GM12872 (cell line): ENCODE results near the gene MACROD2.

Experiments used
- TF ChIP-seq, protein P1 (sequence below): IDR thresholded peaks from 3 replicates; pipeline ENCODE4 v1.5.1; 2011; ENCODE audit warnings: low read depth, mild to moderate bottlenecking, low read length, moderate library complexity; ENCODE audit not compliant: insufficient read depth

Gene MACROD2

DNA sequence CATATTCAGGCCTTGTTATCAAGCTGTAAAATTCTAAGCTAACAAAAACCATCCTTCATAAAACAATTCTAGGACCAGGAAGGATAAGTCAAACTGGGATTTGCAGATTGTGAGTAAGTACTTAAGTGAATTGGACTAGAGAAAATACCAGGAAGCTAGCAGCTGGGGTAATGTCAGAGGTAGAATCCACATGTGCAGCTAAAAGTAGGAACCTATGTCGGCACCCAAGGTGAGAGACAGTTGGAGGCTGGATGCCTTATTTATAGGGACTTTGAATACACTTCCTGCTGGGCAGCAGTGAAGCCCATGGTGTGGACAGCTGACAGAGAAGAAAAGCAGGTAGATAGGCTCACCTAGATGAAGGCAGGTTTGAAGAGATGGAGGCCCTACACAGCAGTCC lies 214.8 kb downstream of the MACROD2 start:
- TF ChIP-seq, protein P1, sequence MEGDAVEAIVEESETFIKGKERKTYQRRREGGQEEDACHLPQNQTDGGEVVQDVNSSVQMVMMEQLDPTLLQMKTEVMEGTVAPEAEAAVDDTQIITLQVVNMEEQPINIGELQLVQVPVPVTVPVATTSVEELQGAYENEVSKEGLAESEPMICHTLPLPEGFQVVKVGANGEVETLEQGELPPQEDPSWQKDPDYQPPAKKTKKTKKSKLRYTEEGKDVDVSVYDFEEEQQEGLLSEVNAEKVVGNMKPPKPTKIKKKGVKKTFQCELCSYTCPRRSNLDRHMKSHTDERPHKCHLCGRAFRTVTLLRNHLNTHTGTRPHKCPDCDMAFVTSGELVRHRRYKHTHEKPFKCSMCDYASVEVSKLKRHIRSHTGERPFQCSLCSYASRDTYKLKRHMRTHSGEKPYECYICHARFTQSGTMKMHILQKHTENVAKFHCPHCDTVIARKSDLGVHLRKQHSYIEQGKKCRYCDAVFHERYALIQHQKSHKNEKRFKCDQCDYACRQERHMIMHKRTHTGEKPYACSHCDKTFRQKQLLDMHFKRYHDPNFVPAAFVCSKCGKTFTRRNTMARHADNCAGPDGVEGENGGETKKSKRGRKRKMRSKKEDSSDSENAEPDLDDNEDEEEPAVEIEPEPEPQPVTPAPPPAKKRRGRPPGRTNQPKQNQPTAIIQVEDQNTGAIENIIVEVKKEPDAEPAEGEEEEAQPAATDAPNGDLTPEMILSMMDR: no peak

DNA sequence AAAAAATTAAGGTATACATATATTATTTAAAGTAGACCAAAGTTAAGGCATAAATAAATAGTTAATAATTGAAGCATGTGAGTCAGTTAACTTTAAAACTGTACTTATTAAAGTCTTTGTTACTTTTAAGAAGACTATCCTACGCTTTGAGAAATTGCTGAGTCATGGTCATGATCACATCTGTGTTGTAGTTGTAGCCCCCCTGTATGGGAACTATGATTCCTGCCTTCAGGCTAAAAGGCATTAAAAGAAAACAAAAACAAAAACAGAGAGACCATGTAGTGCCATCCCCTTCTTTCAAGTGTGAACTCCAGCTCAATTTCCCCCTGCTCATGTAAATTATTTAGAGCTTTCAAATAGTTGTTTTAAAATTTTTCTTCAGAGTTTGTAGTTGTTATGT lies 218.7 kb downstream of the MACROD2 start:
- TF ChIP-seq, protein P1: no peak

DNA sequence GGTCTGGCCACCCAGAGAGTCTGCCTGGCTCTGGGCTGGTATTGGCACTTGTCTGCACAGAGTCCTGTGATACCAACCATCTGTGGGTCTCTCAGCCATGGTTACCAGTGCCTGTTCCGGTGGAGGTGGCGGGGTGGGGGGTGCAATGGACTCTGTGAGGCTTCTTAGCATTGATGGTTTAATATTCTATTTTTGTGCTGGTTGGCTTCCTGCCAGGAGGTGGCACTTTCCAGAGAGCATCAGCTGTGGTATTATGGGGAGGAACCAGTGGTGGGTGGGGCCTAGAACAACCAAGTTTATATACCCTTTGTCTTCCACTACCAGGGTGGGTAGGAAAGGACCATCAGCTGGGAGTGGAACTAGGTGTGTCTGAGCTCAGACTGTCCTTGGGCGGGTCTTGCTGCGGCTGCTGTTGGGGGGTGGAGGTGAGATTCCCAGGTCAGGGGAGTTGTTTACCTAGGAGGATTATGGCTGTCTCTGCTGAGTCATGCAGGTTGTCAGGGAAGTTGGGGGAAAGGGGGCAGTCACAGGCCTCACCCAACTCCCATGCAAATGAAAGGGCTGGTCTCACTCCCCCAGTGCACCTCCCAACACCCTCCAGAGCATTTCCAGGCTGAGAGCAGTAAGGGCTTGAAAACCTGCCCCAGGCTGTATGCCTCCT lies 224.6 kb downstream of the MACROD2 start:
- TF ChIP-seq, protein P1: no peak

DNA sequence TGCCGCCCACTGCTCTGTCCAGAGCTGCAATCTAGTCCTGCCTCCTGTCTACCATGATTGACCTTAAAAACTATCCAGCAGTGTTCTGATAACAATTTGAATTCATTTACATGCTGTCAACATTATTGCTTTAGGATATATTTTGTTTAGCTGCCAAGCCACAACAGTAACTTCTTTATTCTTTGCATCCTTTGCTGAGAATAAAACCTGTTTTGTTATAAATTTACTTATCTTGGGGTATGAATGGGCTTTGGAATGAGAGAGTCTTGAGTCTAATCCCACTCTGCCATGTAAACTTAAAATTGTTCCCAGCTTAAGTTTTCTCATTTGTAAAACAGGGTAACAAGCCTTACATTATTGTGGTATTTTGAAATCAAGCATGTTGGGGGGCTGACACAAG lies 225.7 kb downstream of the MACROD2 start:
- TF ChIP-seq, protein P1: no peak

DNA sequence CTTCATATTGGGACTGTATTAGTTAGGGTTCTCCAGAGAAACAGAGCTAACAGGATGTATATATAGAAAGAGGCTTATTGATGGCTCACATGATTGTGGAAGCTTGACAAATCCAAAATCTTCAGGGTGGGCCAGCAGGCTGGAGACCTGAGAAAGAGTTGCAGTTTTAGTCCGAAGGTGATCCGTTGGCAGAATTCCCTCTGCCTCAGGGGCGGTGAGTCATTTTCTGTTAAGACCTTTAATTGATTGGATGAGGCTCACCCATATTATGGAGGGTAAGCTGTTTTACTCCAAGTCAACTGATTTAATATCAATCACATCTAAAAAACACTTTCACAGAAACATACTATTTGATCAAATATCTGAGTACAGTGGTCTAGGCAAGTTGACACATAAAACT lies 228.5 kb downstream of the MACROD2 start:
- TF ChIP-seq, protein P1: no peak

DNA sequence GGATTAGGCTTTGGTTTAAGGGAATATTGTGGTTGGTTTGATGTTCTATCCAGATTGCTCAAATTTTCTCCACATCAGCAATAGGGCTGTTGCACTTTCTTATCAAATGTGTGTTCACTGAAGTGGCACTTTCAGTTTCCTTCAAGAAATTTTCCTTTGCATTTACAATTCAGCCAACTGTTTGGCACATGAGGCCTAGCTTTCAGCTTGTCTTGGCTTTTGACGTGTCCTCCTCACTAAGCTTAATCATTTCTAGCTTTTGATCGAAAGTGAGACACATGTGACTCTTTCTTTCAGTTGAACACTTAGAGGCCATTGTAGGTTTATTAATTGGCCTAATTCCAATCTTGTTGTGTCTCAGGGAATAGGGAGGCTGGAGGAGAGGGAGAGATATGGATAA lies 237.3 kb downstream of the MACROD2 start:
- TF ChIP-seq, protein P1: no peak

DNA sequence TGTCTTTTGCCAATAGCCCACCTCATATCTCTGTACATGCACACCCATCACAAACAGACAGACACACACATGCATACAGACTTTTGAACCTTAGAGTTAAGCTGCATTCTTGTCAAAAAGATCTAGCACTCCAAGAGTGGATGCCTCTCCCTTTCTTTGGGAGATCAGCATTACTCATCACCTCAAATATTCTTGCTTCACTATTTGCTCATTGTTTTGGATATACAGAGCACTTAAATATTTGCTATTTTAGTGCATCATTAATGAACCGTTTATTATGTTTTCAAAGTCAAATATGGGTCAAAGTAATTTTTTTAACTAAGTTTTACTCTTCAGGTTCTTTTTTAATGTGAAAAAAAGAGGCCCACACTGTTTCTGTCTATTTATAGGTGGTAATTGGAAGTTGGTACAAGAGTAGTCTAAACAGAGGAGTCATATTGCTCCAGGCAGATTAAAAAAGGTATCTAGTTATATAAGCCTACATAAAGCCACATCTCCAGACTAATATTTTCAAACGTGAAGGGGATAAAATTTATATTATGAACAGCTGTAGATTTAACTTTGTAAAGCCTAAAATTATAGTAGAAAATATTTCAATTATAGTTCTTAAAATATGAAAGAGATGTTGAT lies 239.5 kb downstream of the MACROD2 start:
- TF ChIP-seq, protein P1: no peak
